DND-41 (cell line): Measurements from ENCODE around the gene PCNT.
"Not testable (repeated sequence)": the region's sequence is repeated elsewhere in the genome, so short reads cannot be mapped to it uniquely, and the experiment has no call there.

Source experiments
- ATAC-seq: fragments of 200-7000 bp; cut with Tn5 transposase; 3 replicates; pipeline ENCODE4 v1.9.1; 2021; ENCODE audit warnings: low read depth; ENCODE audit not compliant: insufficient read depth
- DNase-seq: peaks from one replicate; pipeline ENCODE4 v3.0.0-alpha.2; 2020
- H2AFZ ChIP-seq: 2 replicates; pipeline ENCODE4 v1.6.0; 2012; ENCODE audit warnings: low read depth, low read length
- H3K27ac ChIP-seq: 2 replicates; pipeline ENCODE4 v1.5.1; 2012; ENCODE audit warnings: low read length, inconsistent platforms
- H3K27me3 ChIP-seq: fragments of 200-600 bp; sonication (generic); 2 replicates; pipeline ENCODE4 v1.6.0; 2012; ENCODE audit warnings: low read length, mild to moderate bottlenecking, inconsistent platforms; ENCODE audit not compliant: insufficient read depth, poor library complexity
- H3K36me3 ChIP-seq: 2 replicates; pipeline ENCODE4 v1.5.1; 2012; ENCODE audit warnings: low read length, inconsistent platforms; ENCODE audit not compliant: insufficient read depth
- H3K4me1 ChIP-seq: 2 replicates; pipeline ENCODE4 v1.5.1; 2012; ENCODE audit warnings: mild to moderate bottlenecking, low read length; ENCODE audit not compliant: insufficient read depth
- H3K4me2 ChIP-seq: 2 replicates; pipeline ENCODE4 v1.6.0; 2012; ENCODE audit warnings: mild to moderate bottlenecking, moderate library complexity, low read length, inconsistent platforms; ENCODE audit not compliant: insufficient read depth
- H3K4me3 ChIP-seq, 2 experiments: fragments of 200-600 bp in 1 of 2; shearing (Covaris generic) in 1 of 2; 2 replicates each; pipeline ENCODE4 v1.5.1; 2012 to 2016; ENCODE audit warnings: inconsistent platforms in 2 of 2, low read length in 2 of 2, mild to moderate bottlenecking in 2 of 2, low read depth in 1 of 2, moderate library complexity in 1 of 2
- H3K79me2 ChIP-seq: 2 replicates; pipeline ENCODE4 v1.6.0; 2012; ENCODE audit warnings: low read length, inconsistent platforms; ENCODE audit not compliant: insufficient read depth
- H3K9ac ChIP-seq: 2 replicates; pipeline ENCODE4 v1.6.0; 2012; ENCODE audit warnings: low read depth, mild to moderate bottlenecking, inconsistent platforms, low read length, moderate library complexity
- H3K9me3 ChIP-seq: 2 replicates; pipeline ENCODE4 v1.5.1; 2012; ENCODE audit warnings: low read length, moderate library complexity, mild to moderate bottlenecking, inconsistent platforms; ENCODE audit not compliant: insufficient read depth, severe bottlenecking
- H4K20me1 ChIP-seq: 2 replicates; pipeline ENCODE4 v1.6.0; 2012; ENCODE audit warnings: low read length; ENCODE audit not compliant: insufficient read depth
- CTCF ChIP-seq: IDR thresholded peaks from 2 replicates; pipeline ENCODE4 v1.5.1; 2012; ENCODE audit warnings: borderline replicate concordance, low read length, moderate library complexity, mild to moderate bottlenecking; ENCODE audit not compliant: poor library complexity, severe bottlenecking; ENCODE audit errors: extremely low read depth
- EZH2 ChIP-seq: IDR thresholded peaks from 3 replicates; pipeline ENCODE4 v1.6.1; 2012; ENCODE audit warnings: borderline replicate concordance, low read depth, mild to moderate bottlenecking, moderate library complexity, low read length, inconsistent platforms; ENCODE audit not compliant: severe bottlenecking

PCNT gene

GRCh38 chr21:46308431-46308830 lies 15.5 kb upstream of the PCNT start:
- no peaks in the 10 kb centered on the region for H3K9me3 ChIP-seq
- DNase-seq (no peak), ATAC-seq (no peak)
- peaks cover 11% of the 10 kb centered on the region; the same call in 1 of the 2 replicates for H3K79me2 ChIP-seq
- no peak overlapping the region for H3K4me2 ChIP-seq
- no peak overlapping the region for H3K27ac ChIP-seq
- TF ChIP-seq CTCF (no peak), EZH2 (no peak)
- no peak overlapping the region for H2AFZ ChIP-seq
- peaks cover 81% of the 10 kb centered on the region for H3K36me3 ChIP-seq
- H3K9ac ChIP-seq: no peak overlapping the region
- H4K20me1 ChIP-seq: peaks cover 3% of the 10 kb centered on the region; the same call in 1 of the 2 replicates
- H3K4me3 ChIP-seq: no peak overlapping the region
- H3K27me3 ChIP-seq: no peaks in the 10 kb centered on the region
- no peaks in the 10 kb centered on the region for H3K4me1 ChIP-seq

- not testable (repeated sequence) for H3K79me2 ChIP-seq, H3K9me3 ChIP-seq, H4K20me1 ChIP-seq, H3K4me2 ChIP-seq, H3K27ac ChIP-seq, H3K4me1 ChIP-seq, H3K9ac ChIP-seq, H3K4me3 ChIP-seq, DNase-seq, ATAC-seq, H2AFZ ChIP-seq, H3K27me3 ChIP-seq
- H3K36me3 ChIP-seq: peaks cover 85% of the 10 kb centered on the region
Observed at GRCh38 chr21:46310260-46310659, 13.7 kb upstream of the PCNT start.

- no peak overlapping the region for H3K4me2 ChIP-seq
- no peak overlapping the region for H3K27ac ChIP-seq
- H3K27me3 ChIP-seq: no peaks in the 10 kb centered on the region
- H3K79me2 ChIP-seq: peaks cover 16% of the 10 kb centered on the region
- no peak for ATAC-seq
- no peak overlapping the region for H3K4me3 ChIP-seq
- H3K9ac ChIP-seq: no peak overlapping the region
- no peaks in the 10 kb centered on the region for H3K9me3 ChIP-seq
- TF ChIP-seq CTCF: no peak
- no peak for TF ChIP-seq EZH2
- no peak overlapping the region for H2AFZ ChIP-seq
- no peak for DNase-seq
- H3K36me3 ChIP-seq: peaks cover 89% of the 10 kb centered on the region
- peaks cover 14% of the 10 kb centered on the region for H4K20me1 ChIP-seq
- no peaks in the 10 kb centered on the region for H3K4me1 ChIP-seq
Observed at GRCh38 chr21:46311568-46311967, 12.4 kb upstream of the PCNT start.

GRCh38 chr21:46312949-46313348 lies 11.0 kb upstream of the PCNT start:
- Histone ChIP-seq H3K27ac (no peak overlapping the region), H2AFZ (no peak overlapping the region), H3K4me2 (no peak overlapping the region), H3K4me1 (no peaks in the 10 kb centered on the region), H3K4me3 (no peak overlapping the region), H3K9me3 (no peaks in the 10 kb centered on the region), H3K9ac (no peak overlapping the region), H3K36me3 (peaks cover 91% of the 10 kb centered on the region), H3K79me2 (peaks cover 23% of the 10 kb centered on the region), H3K27me3 (no peaks in the 10 kb centered on the region), H4K20me1 (peaks cover 24% of the 10 kb centered on the region)
- DNase-seq: no peak
- ATAC-seq: no peak
- TF ChIP-seq CTCF (no peak), EZH2 (no peak)
